ENCODE measurements around the gene MAB21L1.

MAB21L1 gene

GRCh38 chr13:35474496-35475211 lies 1.8 kb downstream of the MAB21L1 start:
- no peak overlapping the region for H3K4me3 ChIP-seq (ENCODE audit: low read depth, low read length)
- TF ChIP-seq CTCF (IDR thresholded peaks at IDR 0.05; ENCODE audit: borderline replicate concordance, insufficient read depth, low read depth, low read length), result no peak

GRCh38 chr13:35473802-35474201 lies 2.7 kb downstream of the MAB21L1 start:
- no peak overlapping the region for H3K4me3 ChIP-seq (ENCODE audit: low read depth, low read length)
- TF ChIP-seq CTCF (IDR thresholded peaks at IDR 0.05; ENCODE audit: borderline replicate concordance, insufficient read depth, low read depth, low read length), result no peak

- TF ChIP-seq CTCF (IDR thresholded peaks at IDR 0.05; ENCODE audit: borderline replicate concordance, insufficient read depth, low read depth, low read length), result no peak
- H3K4me3 ChIP-seq (ENCODE audit: low read depth, low read length), result no peak overlapping the region
Measured at GRCh38 chr13:35473206-35473775, 3.2 kb downstream of the MAB21L1 start.

- H3K4me3 ChIP-seq (ENCODE audit: low read depth, low read length), result no peak overlapping the region
- no peak for TF ChIP-seq CTCF (IDR thresholded peaks at IDR 0.05; ENCODE audit: borderline replicate concordance, insufficient read depth, low read depth, low read length)
Measured at GRCh38 chr13:35472323-35472881, 4.1 kb downstream of the MAB21L1 start.

GRCh38 chr13:35471706-35472322 lies 4.7 kb downstream of the MAB21L1 start:
- no peak for TF ChIP-seq CTCF (IDR thresholded peaks at IDR 0.05; ENCODE audit: borderline replicate concordance, insufficient read depth, low read depth, low read length)
- no peak overlapping the region for H3K4me3 ChIP-seq (ENCODE audit: low read depth, low read length)

GRCh38 chr13:35470671-35471661 lies 5.5 kb downstream of the MAB21L1 start:
- no peak overlapping the region for H3K4me3 ChIP-seq (ENCODE audit: low read depth, low read length)
- no peak for TF ChIP-seq CTCF (IDR thresholded peaks at IDR 0.05; ENCODE audit: borderline replicate concordance, insufficient read depth, low read depth, low read length)
